ENCODE results near the gene TPRG1. TPM values are rescaled to one million over a fixed set of nuclear protein-coding genes. Genes with fewer than 3 reads are reported as not detected.

TPRG1 gene
- total RNA-seq, 6 experiments from 2014 or later, result 8.0 to 33.6 (median 18.1) TPM

DNA sequence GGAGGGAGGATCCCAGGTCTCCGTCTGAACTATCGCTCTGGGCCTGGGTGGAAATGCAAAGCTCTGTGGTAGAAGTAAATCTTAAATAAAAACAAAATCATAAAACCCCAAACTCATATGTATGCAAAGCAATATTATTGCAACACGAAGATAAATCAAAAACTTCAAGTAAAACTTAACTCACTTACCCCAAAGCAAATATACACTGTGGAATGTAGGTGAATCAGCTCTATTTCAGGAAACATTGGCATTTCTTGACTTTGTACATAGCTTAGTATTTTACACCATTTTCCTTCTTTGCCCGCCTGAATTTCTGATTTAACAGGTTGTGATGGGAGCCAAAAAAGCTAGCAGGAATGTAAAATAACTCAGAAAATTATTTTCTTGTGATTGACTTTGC, 126.2 kb downstream of the TPRG1 start:
- DNase-seq, result no peak
- no peak for ATAC-seq
- Histone ChIP-seq H3K4me3 (no peak overlapping the region), H3K27me3 (no peaks in the 10 kb centered on the region), H3K9me3 (no peaks in the 10 kb centered on the region), H3K27ac (no peak overlapping the region), H3K36me3 (no peaks in the 10 kb centered on the region), H3K4me1 (no peaks in the 10 kb centered on the region)
- no peak for TF ChIP-seq POLR2A (IDR thresholded peaks at IDR 0.05)
- TF ChIP-seq, protein P1, sequence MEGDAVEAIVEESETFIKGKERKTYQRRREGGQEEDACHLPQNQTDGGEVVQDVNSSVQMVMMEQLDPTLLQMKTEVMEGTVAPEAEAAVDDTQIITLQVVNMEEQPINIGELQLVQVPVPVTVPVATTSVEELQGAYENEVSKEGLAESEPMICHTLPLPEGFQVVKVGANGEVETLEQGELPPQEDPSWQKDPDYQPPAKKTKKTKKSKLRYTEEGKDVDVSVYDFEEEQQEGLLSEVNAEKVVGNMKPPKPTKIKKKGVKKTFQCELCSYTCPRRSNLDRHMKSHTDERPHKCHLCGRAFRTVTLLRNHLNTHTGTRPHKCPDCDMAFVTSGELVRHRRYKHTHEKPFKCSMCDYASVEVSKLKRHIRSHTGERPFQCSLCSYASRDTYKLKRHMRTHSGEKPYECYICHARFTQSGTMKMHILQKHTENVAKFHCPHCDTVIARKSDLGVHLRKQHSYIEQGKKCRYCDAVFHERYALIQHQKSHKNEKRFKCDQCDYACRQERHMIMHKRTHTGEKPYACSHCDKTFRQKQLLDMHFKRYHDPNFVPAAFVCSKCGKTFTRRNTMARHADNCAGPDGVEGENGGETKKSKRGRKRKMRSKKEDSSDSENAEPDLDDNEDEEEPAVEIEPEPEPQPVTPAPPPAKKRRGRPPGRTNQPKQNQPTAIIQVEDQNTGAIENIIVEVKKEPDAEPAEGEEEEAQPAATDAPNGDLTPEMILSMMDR (IDR thresholded peaks at IDR 0.05), result no peak
- WGBS (ENCODE audit: insufficient coverage, low coverage, low lambda C conversion rate, missing lambda C conversion rate), result 89% methylated on average over 4 of the region's 4 CpGs
- intact Hi-C loops (cut with DNase I), result no loop called here

DNA sequence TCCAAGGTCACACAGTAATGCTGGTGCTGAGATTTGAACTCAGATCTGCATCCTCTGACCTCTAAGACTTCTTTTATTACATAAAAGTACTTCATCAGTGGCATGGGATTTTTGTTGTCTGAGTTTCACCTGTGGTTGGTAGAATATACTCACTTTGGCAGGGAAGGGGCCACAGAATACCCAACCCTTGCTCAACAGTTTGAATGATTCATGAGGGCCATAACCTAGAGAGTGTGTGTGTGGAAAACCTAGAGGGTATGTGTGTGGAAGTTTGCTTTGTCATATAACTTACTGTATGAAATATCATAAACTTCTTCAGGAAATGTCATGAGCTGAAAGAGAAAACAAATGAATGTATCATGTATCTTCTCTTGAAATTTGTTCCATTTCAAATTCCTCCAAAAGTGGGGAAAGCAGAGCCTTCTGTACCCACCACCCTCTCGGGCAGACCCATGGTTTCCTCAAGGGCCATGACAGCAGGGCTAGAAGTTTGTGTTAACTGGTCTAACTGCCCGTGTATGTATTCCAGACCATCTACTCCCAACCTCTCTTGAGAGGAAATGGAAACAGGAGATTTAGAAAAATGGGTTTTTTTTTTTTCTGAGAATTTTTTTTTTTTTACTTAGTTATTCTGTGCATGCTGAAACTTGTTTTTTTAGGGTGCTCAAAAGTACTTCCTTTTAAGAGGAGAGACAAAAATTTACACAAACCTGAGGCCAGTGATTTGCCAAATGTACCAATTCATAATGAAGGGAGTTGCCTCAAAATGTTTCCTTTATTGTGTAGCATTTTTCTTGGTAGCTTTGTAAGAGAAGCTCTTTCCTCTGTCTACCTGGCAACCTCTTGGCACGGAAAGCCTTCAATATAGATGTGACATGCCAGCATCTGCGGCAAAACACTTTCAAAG, 127.0 kb downstream of the TPRG1 start:
- TF ChIP-seq, protein P1 (IDR thresholded peaks at IDR 0.05), result no peak

DNA sequence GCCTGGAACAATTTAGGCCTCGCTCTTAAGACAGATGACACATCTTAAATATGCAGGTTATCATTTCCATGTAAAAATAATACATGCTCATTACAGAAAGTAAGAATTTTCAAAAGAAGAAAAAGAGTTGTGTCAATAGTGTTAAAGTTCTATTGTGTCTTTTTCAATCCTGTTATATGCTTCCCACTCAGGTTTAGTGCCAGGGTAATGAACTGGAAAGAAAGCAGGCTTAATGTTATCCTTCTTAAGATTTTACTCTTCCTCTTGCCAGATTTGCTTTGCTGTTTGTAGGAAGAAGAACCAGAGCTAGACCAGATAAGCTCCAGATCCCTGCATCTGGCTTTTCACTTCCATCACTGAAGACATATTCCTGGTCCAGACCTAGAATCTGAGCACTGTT, 128.6 kb downstream of the TPRG1 start:
- ATAC-seq (no peak), DNase-seq (no peak)
- TF ChIP-seq, protein P1 (IDR thresholded peaks at IDR 0.05), result no peak
- TF ChIP-seq POLR2A (IDR thresholded peaks at IDR 0.05), result no peak
- WGBS (ENCODE audit: insufficient coverage, low coverage, low lambda C conversion rate, missing lambda C conversion rate), result 100% methylated on average over 1 of the region's 1 CpG
- intact Hi-C loops (cut with DNase I), result no loop called here
- H3K27me3 ChIP-seq, result no peaks in the 10 kb centered on the region
- H3K27ac ChIP-seq, result no peak overlapping the region
- no peak overlapping the region for H3K4me3 ChIP-seq
- H3K9me3 ChIP-seq, result no peaks in the 10 kb centered on the region
- H3K4me1 ChIP-seq, result no peaks in the 10 kb centered on the region
- no peaks in the 10 kb centered on the region for H3K36me3 ChIP-seq

More for the DNA sequence above, 127.0 kb downstream of the TPRG1 start:
- no peaks in the 10 kb centered on the region for H3K9me3 ChIP-seq
- no peak for DNase-seq
- H3K36me3 ChIP-seq, result no peaks in the 10 kb centered on the region
- no peak overlapping the region for H3K27ac ChIP-seq
- no peak overlapping the region for H3K4me3 ChIP-seq
- intact Hi-C loops (cut with DNase I), result no loop called here
- no peaks in the 10 kb centered on the region for H3K27me3 ChIP-seq
- ATAC-seq, result no peak
- 94% methylated on average over 4 of the region's 4 CpGs for WGBS (ENCODE audit: insufficient coverage, low coverage, low lambda C conversion rate, missing lambda C conversion rate)
- H3K4me1 ChIP-seq, result no peaks in the 10 kb centered on the region

DNA sequence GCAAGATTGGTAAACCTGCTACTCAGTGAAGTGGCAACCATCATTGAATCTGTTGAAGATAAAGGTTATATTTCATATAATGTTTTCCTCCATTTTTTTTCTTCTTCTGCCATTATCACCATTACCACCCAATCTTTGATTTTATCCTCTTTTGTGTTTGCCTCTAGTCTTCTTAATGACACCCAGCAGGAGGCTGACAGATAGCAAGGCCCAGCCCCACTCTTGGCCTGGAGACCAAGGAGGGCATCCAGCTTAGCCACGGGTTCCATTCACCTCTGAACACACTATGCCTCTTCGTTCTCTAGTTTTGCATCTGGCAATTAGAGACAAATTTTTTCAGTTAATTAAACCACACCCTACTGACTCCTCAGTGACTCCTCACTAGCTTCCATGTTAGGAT, 129.7 kb downstream of the TPRG1 start:
- Histone ChIP-seq H3K27ac (no peak overlapping the region), H3K9me3 (no peaks in the 10 kb centered on the region), H3K27me3 (no peaks in the 10 kb centered on the region), H3K4me3 (no peak overlapping the region), H3K36me3 (no peaks in the 10 kb centered on the region), H3K4me1 (no peaks in the 10 kb centered on the region)
- WGBS (ENCODE audit: insufficient coverage, low coverage, low lambda C conversion rate, missing lambda C conversion rate), result 93% methylated on average over 2 of the region's 2 CpGs
- TF ChIP-seq, protein P1 (IDR thresholded peaks at IDR 0.05), result no peak
- no peak for TF ChIP-seq POLR2A (IDR thresholded peaks at IDR 0.05)
- DNase-seq (no peak), ATAC-seq (no peak)
- intact Hi-C loops (cut with DNase I), result no loop called here

All from right lobe of liver (tissue), 6 donors.